Cardiac fibroblast (primary cell): ENCODE data around the gene SLC45A2.

Source experiments
- DNase-seq, 2 donors: peaks; one replicate each; pipeline versions ENCODE4 v3.0.0 to v3.0.0-alpha.2; 2010; ENCODE audit warnings: low read depth in 2 of 2
- H3K4me3 ChIP-seq, 2 donors: replicated peaks in 1 of 2; 1 replicate in 1 of 2; 2 replicates in 1 of 2; pipeline ENCODE4 v1.5.1; 2011; ENCODE audit warnings: low read depth in 2 of 2, low read length in 2 of 2, mild to moderate bottlenecking in 2 of 2, moderate library complexity in 1 of 2
- TF ChIP-seq, protein P1 (sequence below): IDR thresholded peaks from one replicate; pipeline ENCODE4 v1.5.1; 2011; ENCODE audit warnings: low read depth, mild to moderate bottlenecking, low read length, inconsistent platforms

The SLC45A2 gene

DNA sequence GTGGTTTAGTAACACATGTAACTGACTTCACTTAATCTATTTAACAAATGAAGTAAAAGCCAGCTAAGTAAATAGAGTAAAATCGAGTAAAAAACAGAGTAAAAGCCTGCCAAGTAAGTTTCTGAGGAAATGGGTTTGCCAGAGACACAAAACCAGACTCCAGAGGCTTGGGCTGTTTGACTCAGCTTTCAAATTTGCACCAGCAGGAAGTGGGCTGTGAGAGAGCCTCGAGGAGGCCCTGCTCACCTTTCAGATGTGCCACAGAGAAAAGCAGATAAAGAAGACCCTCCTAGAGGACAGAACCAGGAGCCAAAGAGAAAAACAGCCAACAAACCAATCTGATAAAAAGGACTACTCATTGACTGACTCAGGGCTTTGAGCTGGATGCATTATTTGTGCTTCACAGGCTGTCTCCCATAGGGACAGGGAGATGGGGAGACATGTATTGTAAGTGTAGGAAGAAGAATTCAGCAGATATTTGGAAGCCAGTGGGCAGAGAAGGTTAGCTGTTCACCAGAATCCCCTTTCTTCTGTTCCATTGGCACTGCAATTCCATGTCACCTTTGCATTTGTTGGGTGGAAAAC lies 37.7 kb upstream of the SLC45A2 start:
- DNase-seq, result peak; percentile 39 to 65
- no peak overlapping the region for H3K4me3 ChIP-seq
- TF ChIP-seq, protein P1, sequence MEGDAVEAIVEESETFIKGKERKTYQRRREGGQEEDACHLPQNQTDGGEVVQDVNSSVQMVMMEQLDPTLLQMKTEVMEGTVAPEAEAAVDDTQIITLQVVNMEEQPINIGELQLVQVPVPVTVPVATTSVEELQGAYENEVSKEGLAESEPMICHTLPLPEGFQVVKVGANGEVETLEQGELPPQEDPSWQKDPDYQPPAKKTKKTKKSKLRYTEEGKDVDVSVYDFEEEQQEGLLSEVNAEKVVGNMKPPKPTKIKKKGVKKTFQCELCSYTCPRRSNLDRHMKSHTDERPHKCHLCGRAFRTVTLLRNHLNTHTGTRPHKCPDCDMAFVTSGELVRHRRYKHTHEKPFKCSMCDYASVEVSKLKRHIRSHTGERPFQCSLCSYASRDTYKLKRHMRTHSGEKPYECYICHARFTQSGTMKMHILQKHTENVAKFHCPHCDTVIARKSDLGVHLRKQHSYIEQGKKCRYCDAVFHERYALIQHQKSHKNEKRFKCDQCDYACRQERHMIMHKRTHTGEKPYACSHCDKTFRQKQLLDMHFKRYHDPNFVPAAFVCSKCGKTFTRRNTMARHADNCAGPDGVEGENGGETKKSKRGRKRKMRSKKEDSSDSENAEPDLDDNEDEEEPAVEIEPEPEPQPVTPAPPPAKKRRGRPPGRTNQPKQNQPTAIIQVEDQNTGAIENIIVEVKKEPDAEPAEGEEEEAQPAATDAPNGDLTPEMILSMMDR, result no peak

DNA sequence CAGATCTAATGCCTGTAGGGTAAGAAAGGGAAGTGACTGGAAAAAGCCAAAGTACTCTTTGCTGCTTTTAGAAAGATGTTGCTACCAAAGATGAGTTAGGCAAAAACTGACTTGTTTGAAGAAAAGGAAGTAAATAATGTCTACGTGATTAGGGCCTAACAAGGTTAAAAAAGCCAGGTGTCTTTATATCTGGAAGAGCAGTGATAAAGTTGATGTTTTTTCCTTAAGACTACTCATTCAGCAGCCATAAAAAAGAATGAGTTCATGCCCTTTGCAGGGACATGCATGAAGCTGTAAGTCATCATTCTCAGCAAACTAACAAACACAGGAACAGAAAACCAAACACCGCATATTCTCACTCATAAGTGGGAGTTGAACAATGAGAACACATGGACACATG lies 36.8 kb upstream of the SLC45A2 start:
- no peak overlapping the region for H3K4me3 ChIP-seq
- TF ChIP-seq, protein P1, result no peak

DNA sequence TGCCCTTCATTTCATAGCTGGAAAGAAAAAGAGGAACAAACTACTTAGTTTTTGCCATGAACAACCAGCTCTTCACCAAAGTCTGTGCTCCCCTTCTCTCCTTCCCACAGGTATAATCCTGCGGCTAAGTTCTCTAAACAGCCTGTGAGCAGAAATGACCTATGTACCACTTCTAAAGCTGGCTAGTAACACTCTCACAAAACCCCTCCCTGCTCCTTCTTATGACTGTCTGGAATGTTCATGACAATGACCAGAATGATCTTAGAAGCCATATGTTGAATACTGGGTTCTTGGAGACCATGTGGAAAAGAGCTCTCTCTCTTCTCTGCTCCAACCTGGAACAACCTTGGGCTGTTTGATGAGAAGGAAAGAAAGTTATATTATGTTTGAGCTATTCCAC lies 36.2 kb upstream of the SLC45A2 start:
- TF ChIP-seq, protein P1, result no peak
- no peak for DNase-seq
- no peak overlapping the region for H3K4me3 ChIP-seq

More for the DNA sequence above, 36.8 kb upstream of the SLC45A2 start:
- no peak for DNase-seq

DNA sequence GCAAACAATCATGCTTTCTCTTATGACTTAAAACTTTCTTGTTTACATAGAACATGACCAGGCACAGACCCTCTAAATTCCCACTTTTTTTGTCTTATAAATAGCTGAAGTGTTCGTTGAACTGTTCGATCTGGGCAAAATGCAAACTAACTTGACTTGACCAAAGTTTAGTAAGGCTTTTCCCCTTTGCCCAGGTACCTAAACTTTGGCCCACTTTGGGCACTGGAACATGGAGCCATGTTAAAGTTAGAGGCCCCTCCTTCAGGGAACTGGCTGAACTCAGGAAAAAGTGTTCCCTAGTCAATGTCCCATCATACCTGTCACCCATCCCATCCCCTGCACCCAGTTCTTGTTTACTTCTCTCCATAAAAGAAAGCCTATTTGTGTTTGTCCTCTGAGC lies 32.8 kb upstream of the SLC45A2 start:
- no peak for DNase-seq
- TF ChIP-seq, protein P1, result no peak
- H3K4me3 ChIP-seq, result no peak overlapping the region

- H3K4me3 ChIP-seq, result no peak overlapping the region
- DNase-seq, result no peak
- TF ChIP-seq, protein P1, result no peak
Observed at GRCh38 chr5:34016750-34017149, 32.3 kb upstream of the SLC45A2 start.

DNA sequence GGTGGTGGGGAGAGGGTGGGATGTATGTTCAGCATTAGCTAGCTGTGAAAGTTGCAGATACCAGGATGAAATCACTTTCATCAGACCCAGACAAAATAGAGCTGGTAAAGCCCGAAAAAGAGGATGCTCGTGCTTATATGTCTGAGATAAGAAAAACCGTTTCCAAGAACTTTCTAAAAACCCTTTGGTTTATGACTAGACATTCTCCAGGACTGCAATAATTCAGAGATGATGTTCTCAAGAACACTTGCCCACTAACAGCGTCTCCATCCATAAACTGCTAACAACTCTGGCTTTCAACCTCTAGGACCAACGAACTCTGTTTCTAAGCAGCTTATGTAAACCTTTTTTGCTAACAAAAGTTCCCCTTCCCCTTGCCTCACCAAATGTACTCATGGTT lies 31.7 kb upstream of the SLC45A2 start:
- H3K4me3 ChIP-seq, result no peak overlapping the region
- no peak for DNase-seq
- TF ChIP-seq, protein P1, result no peak
